Ovary (tissue), 3 donors: ENCODE data around the gene SARM1.

ENCODE experiments used
- CTCF ChIP-seq, 3 donors: fragments of 450-650 bp in 2 of 3; fragments of 200-600 bp in 1 of 3; IDR thresholded peaks; one replicate each; pipeline versions ENCODE4 v1.5.1 to v1.8.0; 2016 to 2022; ENCODE audit warnings: antibody characterized with exemption in 3 of 3, mild to moderate bottlenecking in 1 of 3
- EP300 ChIP-seq: sonication (generic); formaldehyde crosslinking; IDR thresholded peaks from one replicate; pipeline ENCODE4 v1.6.1; 2017; ENCODE audit warnings: antibody characterized with exemption
- POLR2A ChIP-seq: fragments of 450-650 bp; IDR thresholded peaks from one replicate; pipeline ENCODE4 v1.6.1; 2017; ENCODE audit warnings: antibody characterized with exemption, mild to moderate bottlenecking, moderate library complexity
- donor health status: DM: no; HTN: no; CAD: no.

- TF ChIP-seq CTCF (IDR thresholded peaks at IDR 0.05) (no peak), POLR2A (no peak), EP300 (no peak)
Observed at GRCh38 chr17:28341516-28341915, 30.0 kb upstream of the SARM1 start.
